ENCODE results near the gene MPC1.
"Not testable (repeated sequence)": the region's sequence is repeated elsewhere in the genome, so short reads cannot be mapped to it uniquely, and the experiment has no call there.

Gene MPC1

DNA sequence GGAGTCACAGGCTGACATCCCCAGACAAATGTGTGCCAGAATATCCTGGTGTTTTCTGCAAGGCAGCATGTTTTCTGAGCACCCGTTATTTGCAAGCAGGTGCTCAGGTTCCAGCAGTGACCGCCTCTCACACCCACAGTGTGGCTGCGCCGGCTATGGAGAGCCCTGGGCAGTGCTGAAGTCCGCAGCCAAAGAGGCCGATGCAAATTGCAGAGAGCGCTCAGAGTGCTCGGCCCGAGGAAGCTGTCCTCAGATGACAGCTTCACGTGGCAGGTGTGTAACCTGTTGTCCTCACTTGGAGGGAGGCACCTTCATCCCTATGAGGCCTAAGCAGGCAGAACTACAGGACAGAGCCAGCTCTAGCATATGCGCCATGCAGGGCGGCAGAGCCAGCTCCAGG, 23.5 kb upstream of the MPC1 start:
- DNase-seq (ENCODE audit: low spot score) = no peak

- DNase-seq (ENCODE audit: low spot score) = no peak
These were observed 22.6 kb upstream of the MPC1 start for GRCh38 chr6:166405386-166405785.

DNA sequence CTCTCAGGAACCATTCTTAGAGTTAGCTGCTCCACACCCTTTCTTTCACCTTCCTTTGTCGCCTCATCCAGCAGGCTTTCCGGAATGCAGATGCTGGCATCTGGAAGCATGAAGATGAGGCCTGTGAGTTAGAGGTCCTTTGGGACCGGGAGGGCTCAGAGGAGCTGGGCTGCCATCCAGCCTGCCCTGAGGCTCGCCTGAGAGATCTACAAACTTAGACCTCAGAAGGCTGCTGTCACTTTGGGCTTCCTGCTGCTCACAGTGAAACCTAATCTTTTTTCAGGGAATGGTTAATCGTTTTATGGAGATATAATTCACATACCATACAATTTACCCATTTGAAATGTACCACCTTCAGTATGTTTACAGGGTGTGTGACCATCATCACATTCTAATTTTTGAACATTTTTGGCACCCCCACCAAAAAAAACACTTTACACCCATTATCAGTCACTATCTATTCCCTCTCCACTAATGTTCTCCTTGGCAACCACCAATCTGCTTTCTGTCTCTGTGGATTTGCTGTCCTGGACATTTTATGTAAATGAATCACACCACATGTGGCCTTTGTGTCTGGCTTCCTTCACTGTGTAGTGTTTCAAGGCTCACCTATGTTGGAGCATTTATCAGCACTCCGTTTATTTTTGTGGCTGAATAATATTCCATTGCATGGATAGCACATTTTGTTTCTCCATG, 20.0 kb upstream of the MPC1 start:
- no peak for DNase-seq (ENCODE audit: low spot score)

GRCh38 chr6:166400649-166401250, 18.0 kb upstream of the MPC1 start:
- peak; percentile 91 for DNase-seq (ENCODE audit: low spot score)

DNA sequence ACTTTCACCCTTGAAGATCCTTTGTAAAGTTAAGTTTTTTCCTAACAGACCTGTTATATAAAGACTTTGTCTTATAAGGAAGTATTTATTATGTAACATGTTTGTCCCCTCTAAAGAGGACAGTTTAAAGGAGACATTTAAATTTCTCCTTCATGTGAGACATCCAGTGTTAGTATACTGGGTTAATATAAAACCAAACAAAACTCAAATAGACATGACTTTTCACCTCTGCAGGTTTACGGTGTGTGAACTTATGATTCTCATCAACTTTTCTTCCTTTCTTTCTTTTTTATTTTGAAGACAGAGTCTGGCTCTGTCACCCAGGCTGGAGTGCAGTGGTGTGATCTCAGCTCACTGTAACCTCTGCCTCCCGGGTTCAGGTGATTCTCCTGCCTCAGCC, 17.4 kb upstream of the MPC1 start:
- no peak for DNase-seq (ENCODE audit: low spot score)

- DNase-seq (ENCODE audit: low spot score) = no peak
These were observed 15.6 kb upstream of the MPC1 start for GRCh38 chr6:166398348-166398747.

DNA sequence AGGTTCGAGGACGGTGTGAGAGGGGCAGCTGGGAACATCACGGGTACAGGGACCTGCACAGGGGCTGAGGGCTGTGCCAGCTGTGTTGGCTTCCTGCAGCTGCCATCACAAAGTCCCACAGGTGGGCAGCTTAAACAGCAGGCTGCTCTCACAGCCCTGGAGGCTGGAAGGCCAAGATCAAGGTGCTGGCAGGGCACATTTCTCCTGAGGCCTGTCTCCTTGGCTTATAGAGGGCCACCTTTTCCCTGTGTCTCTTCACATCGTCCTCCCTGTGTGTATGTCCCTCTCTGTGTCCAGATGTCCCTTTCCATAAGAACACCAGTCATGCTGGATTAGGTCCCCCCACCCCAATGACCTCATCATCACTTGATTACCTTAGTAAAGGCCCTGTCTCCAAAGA, 15.1 kb upstream of the MPC1 start:
- DNase-seq (ENCODE audit: low spot score) = no peak

GRCh38 chr6:166395778-166396177, 13.0 kb upstream of the MPC1 start:
- DNase-seq (ENCODE audit: low spot score) = no peak

DNA sequence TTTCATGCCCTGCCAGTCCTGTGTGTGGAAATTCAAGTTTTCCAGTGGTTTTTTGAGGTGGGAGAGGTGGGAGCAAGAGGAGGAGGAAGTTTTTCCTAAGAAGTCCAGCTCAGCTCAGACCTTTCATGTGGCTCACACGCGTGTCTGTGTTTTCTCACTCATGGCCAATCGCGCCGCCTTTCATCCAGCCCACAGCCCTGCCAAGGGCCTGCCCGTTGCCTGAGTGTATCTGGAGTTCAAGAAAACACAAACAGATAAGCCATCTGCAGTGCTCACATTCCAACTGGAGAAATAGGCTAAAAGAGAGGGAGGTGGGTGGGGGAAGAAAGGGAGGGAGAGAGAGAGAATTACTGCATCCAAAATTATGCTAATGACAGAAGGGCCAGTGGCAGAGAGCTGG, 12.6 kb upstream of the MPC1 start:
- DNase-seq (ENCODE audit: low spot score) = no peak

DNA sequence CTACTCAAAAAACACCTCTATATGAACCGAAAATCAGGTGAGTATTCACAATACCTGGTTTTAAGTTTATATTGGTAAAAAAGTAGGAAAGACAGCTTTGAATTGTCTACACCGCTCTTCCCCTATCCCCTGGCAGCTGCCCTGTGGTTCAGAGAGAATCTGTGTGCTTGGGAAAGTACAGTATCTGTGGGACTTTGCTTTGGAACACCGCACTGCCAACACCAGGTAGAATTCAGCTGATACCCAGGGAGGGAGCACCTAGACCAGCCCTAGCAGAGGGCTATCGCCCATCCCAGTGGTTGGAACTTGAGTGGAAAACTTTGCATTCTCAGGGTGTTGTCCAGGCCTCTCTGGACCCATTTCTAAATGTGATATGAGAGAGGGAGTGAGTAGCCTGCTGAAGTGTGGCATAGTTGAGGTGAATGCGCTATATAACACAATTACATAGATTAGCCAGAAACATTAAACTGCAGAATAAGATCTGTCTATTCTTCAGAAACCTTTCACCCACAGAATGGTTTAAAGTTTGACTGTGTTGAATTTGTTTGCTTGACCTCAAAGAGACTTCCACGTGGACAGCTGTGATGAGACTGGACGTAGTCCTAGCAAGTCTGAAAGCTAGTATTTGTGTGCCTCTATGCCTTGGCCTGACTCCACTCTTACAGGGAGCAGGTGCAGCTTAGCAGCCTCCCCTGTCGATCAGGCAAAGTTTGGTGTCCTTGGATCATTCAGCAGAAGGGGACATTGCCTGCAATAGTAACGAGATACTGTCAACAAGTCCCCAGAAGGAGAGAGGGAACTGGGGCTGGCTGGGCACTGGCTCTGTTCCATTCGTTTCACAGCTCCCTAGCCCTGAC, 11.5 kb upstream of the MPC1 start:
- DNase-seq (ENCODE audit: low spot score) = no peak

DNA sequence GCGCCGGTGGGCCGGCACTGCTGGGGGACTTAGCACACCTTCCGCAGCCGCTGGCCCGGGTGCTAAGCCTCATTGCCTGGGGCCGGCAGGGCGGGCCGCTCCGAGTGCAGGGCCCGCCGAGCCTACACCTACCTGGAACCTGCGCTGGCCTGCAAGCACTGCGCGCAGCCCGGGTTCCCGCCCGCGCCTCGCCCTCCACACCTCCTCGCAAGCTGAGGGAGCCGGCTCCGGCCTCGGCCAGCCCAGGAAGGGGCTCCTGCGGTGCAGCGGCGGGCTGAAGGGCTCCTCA, 10.7 kb upstream of the MPC1 start:
- DNase-seq (ENCODE audit: low spot score) = no peak

GRCh38 chr6:166392755-166393534, 10.2 kb upstream of the MPC1 start:
- not testable (repeated sequence) for DNase-seq (ENCODE audit: low spot score)

DNA sequence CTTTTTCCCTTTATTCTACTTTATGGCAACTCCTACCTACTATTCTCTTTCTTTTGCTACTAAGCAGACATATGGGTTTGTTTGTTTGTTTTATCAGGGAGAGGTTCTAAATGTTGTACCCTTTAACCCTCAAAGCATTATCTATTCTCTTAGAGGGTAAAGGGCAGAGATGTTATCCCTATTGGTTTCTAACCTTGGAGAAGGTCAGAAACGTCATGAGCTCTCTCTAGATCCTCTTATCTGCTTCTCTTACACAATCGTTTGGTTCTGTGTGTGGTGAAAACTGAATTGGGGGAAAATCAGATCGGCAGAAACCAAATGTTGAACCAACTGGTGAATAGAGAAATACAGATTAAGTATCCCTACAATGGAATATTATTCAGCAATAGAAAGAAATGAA, 6.4 kb upstream of the MPC1 start:
- no peak for DNase-seq (ENCODE audit: low spot score)

DNA sequence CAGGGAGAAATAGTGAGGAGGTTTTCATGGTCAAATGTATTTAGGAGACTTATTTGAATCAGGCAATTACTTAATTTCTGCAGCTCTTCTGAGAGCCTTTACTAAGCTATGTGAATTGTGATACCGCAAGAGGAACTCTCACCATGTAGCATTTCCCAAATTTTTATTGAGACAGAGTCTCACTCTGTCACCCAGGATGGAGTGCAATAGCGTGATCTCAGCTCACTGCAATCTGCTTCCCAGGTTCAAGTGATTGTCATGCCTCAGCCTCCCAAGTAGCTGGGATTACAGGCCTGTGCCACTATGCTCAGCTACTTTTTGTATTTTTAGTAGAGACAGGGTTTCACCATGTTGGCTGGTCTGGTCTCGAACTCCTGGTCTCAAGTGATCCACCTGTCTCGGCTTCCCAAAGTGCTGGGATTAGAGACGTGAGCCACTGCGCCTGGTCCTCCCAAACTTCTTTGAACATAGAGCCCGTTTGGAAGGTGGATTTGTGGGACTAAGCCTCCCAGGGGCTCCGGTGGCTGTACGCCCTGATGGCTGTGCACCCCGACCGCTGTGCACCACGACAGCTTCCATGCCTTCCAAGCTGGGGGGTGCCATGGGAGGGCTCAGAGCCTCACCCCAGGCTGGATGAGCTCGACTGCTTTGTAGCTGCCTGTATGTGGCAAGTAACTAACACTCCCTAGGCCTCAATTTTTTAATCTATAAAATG, 5.7 kb upstream of the MPC1 start:
- no peak for DNase-seq (ENCODE audit: low spot score)

DNA sequence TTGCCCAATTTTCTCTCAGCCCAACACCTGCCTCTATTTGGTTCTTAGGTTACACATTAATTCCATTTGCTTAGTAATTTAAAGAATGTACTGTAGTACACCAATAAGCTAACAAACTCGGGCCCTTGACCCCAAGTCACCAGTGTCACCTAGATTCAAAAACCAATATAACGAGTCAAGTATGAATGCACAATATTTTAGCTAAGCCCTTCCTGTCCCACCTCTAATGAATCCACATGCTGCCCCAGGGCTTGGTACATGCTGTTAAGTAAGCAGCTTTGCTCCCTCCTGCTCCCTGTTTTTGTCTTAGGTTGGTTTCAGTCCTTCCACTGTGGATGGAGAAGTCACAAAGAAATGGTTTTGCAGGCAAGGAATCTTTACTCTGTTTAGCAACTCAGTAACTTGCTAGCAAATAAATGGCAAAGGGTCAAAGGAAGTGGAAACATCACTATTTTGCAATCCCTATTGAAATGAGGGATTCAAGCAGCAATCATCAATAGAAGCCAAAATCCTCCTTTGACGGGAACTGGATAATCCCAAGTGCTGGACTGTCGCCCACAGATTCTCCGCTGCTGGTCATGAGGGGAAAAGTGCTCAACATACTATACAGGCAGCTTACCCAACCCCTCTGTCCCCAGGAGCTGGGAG, 5.0 kb upstream of the MPC1 start:
- DNase-seq (ENCODE audit: low spot score) = no peak

DNA sequence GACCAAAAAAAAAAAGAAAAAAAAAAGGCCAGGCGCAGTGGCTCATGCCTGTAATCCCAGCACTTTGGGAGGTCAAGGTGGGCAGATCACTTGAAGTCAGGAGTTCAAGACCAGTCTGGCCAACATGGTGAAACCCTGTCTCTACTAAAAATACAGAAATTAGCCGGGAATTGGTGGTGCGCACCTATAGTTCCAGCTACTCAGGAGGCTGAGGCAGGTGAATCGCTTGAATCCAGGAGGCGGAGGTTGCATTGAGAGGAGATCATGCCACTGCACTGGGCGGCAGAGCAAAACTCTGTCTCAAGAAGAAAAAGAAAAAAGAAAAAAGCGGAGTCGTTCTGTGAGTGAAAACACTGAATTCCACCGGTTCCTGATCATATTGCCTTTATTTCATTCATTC, 4.4 kb upstream of the MPC1 start:
- not testable (repeated sequence) for DNase-seq (ENCODE audit: low spot score)

DNA sequence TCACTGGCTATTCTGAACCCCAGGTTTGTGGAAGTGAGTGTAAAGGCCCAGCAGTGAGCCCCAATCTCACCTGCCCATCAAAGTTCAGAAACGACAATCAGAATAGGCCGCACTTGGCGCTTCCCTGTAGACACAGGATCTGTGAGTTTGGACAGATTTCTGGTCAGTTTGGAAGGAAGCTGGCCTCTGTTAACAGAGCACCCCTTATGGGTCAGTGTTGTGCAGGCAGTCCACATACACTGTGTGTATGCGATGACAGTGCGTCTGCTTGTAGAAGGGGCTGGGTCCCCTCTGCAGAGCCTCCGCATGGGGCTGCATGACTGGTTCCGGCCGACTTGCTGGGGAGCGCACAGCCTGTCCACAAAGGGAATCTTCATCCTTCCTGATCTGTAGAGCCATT, 3.4 kb upstream of the MPC1 start:
- no peak for DNase-seq (ENCODE audit: low spot score)

DNA sequence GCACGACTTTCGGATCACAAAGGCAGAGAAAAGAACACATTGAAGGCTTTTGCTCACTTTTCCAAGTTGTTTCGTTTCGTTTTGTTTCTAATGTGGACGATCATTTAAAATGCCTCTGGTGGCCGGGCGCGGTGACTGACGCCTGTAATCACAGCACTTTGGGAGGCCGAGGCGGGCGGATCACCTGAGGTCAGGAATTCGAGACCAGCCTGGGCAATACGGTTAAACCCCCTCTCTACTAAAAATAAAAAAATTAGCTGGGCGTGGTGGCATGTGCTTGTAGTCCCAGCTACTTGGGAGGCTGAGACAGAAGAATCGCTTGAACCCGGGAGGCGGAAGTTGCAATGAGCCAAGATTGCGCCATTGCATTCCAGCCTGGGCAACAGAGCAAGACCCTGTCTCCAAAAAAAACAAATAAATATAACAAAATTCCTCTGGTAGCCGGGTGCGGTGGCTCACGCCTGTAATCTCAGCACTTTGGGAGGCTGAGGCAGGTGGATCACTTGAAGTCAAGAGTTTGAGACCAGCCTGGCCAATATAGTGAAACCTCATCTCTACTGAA, 1.1 kb upstream of the MPC1 start:
- not testable (repeated sequence) for DNase-seq (ENCODE audit: low spot score)

GRCh38 chr6:166382500-166382932, 224 bp downstream of the MPC1 start:
- DNase-seq (ENCODE audit: low spot score) = no peak

DNA sequence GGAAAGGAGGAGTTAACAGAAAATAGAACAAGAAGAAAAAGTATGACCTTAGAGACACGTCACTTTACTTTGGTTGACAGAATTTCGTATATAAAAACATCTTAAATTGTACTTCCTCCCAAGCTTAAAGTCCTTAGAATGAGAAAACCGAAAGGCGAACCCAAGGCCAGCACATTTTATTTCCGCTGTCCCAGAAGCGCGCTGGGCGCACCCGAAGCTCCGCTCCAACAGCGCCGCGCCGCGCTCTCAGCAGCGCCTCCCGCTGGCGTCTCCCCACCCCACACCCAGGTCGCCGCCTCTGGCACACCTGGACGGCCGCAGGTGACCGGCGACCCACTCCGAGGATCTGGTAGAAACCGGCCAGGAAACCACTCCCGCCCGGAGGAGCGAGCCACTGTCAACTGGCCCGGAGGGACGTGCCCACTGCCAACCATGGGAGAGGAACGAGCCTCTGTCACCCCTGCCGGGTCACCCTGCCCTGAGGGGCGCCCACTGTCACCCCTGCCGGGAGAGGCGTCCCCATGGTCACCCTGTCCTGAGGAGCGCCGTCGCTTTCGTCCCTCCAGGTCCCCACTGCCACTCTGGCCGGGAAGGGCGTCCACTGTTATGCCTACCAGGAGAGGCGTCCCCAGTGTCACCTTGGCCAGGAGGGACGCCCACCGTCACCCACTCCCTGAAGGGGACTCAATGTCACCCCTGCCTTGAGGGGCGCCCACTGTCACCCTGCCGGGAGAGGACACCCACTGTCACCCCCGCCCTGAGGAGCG, 824 bp downstream of the MPC1 start:
- DNase-seq (ENCODE audit: low spot score) = peak; percentile 56

All from pons (tissue), 1 donor.